Effector CD4-positive, alpha-beta T cell (primary cell): ENCODE results near the gene INPP5A.

Experiments used
- DNase-seq: peaks from one replicate; pipeline ENCODE4 v3.0.0-alpha.2; 2020

Gene INPP5A

DNA sequence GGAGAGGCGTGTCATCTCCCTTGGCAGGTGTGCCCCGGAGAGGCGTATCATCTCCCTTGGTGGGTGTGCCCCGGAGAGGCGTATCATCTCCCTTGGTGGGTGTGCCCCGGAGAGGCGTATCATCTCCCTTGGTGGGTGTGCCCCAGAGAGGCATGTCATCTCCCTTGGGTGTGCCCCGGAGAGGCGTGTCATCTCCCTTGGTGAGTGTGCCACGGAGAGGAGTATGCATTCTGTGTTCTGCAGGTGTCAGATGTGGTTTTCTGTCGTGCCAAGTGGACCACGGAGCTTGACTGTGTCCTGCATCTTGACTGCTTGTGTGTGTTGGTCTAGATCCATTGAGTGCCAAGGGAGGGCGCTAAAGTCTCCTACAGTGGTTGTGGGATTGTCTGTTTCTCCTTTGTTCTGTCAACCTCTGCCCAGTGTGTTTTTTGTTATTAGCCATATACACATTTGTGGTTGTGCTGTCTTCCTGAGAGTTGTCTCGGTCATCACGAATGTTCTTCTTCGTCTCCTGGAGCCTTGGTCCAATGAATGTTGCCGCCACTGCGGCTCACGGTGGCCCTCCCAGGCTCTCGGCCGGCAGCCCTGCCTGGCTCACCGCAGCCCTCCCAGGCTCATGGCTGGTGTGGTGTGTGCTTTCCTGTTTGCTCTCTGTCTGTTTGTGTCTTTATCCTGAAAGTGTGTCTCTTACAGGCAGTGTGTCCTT is 96.8 kb downstream of the INPP5A start:
- no peak for DNase-seq

DNA sequence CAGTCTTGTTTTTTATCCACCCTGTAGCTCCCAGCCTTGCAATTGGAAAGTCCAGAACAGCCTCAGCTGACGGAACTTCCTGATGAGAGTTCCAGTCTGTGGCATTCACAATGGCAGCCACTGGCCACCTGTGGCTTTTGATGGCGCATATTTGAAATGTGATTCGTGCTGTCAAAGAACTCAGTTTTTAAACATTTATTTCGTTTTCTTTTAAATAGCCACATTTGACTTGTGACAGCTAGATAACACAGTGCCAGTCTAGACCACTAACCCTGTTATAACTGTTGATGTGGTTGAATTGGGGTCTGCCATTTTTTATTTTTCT is 97.3 kb downstream of the INPP5A start:
- DNase-seq, result no peak

DNA sequence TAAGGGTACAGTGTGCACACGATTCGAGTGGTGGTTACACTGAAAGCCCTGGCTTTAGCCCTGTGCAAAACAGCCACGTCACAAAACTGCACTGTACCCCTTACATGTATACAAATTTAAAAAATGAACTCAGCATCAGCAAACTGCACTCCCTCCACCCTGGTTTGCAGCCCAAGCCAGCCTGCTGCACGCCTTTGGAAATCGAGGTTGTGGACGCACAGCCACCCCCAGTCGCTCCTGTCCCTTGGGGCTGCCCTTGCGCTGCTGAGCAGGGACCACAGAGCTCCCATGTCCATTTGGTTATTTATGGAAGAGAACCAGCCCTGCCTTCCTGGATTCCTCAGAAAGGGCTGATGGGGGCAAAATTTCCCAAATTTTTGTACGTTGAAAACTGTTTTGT is 98.8 kb downstream of the INPP5A start:
- DNase-seq, result no peak

DNA sequence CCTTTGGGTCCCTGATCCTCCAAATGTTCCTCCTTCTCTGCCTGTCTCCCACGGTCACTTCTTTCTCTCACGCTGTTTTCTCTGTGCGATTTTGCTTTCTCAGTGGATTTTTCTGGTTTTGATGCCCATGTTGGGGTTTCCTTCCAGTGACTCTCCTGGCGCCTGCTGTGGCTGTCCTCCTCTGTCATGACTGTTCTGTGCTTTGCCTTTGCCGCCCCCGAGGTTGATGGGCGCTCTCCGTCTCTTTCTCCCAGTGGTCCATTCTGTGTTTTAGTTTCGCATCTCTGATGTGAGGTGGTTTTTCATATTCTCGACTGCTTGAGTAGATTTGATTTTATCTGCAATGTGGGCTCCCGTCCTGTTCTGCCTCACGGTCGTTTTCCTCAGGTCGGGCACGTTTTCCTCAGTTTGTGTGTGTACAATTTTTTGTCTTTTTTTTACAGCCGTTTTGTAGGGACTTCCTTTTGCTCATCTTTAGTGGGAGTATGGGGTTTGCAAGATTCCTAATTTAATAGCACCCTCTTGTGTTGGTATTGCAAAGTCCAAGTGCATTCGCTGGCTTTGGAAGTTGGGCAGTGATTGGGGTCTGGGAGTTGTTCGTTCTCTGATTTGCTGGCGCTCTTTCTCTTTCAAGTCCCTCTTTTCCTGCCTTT is 100.0 kb downstream of the INPP5A start:
- DNase-seq, result no peak

DNA sequence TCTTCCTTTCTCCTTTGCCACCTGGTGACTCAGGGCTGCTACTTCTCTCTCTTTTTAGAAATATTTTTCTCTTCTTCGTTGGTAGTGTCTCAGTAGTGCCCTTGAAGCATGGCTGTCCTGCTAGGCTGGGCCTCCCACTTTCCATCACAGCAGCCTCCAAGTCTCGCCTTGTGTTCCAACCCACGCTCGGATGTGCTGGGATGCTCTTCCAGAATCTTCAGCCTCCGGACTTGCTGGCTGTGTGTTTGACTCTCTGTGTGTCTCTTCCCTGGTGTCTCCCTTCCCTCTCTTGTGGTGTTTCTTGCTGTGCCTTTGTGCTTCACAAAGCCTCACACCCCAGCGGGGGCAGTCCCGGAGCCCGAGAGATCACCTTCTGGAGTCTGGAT is 100.5 kb downstream of the INPP5A start:
- no peak for DNase-seq

DNA sequence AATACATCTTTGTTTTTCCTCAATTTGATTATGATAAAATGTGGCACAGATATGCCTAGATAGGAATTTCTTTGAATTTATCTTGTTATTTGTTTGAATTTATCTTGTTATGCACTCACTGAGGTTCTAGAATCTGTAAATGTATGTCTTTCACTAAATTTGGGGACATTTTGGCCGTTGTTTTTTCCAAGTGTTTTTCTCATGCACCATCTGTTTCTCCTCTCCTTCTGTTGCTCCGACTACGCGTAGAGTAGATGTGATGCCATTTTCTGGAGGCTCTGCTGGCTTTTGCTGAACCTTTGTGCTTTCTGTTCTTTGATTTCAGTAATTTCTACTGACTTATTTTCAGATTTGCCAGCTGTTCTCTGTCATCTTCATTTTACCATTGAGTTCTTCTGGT is 101.9 kb downstream of the INPP5A start:
- DNase-seq, result no peak

DNA sequence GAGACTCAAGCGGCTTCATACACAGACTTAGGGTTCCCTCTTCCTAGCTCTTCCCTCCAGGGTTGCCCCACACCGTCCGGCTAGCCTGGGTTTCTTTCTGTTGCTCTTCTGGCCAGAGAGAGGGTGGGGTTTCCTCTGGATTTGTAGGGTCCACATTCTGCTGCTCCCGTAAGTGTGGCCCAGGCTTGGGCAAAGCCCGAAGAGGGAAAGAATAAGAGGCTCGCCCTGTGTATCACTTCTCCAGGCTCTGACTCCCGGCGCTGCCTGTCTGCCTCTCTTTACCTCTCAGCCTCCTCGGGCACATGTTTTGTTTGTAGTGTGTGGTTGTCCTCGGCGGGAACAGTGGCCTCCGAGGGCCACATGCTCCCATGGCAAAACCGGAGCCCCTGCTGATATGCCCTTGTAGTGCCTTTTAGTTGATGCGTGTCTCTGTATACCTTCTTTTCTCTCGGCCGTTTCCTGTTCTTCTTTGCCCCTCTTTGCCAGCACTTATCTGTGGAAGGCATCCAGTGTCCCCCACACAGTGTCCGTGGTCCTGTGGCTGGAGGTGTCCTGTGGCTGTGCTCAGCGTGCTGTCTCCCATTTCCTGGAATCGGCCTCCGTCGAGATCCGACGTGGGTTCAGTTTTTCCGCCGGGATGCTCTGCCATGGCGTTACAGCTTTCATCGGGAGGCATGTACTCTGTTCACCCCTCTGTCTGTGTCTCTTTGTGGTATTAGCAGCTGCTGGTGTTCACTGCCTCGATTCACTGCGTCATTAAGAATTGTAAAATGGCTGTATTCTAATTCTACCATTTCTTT is 102.9 kb downstream of the INPP5A start:
- DNase-seq, result no peak

DNA sequence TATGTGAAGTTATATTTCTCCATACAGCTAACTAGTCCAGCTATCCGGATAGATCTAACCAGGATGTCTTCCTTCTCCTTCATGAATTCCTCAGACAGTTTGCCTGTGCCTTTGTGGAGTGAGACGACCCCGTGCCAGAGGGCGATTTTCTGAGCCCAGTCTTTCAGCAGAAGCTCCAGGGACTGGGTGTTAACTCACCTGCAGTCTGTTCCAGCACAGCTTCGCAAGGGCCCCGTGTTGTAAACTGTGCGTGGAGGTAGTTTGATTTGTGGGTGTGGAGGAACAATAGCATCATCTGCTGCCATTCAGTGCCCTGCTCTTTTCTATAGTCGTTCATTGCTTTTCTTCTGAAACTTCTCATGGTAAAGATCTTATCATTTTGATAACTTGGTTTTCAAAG is 103.8 kb downstream of the INPP5A start:
- no peak for DNase-seq

DNA sequence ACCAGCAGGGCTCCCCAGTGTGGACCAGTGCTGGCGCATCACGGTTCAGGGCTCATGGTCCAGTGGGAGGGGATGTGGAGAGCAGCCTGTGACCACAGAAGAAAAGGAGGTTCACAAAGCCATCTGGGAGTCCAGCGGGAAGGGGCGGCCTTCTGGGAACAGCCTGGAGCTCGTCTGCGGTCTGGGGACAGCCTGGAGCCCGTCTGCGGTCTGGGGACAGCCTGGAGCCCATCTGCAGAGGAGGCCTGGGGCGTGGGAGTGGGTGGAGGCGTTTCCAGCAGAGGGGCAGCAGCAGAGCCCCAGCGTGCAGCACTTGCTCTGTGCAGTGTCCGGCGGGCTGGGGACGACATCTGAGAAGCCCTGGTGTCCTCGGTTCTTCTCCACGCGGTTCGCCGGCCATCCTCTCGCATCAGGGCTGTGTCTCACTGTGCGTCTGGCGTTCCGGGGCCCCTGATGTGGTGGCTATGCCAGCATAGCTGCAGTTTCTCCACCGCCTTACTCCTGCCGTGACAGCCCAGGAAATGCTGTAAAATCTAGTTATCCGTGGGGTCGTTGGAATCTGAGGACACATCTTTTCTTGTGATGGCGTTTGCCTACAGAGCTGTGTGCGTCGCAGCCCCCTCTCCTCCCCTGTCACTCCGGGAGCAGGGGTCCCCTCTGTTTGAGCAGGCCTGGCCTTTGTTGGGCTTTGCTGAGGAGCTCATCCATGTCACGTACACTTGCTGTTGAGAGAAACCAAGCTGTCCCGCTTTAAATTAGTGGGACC is 104.6 kb downstream of the INPP5A start:
- no peak for DNase-seq

DNA sequence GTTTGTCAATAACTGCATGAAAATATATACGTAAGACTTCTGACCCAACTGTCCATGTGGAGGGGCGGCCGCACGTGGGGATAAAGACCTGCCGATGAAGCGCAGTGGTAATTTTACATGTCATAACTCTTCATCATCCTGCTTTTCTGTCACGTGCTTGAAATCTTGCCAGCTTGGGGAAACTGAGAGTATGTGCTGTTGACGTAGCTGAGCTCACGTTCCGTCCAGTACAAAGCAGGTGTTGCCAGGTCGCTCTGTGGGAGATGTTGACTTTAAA is 105.1 kb downstream of the INPP5A start:
- no peak for DNase-seq

DNA sequence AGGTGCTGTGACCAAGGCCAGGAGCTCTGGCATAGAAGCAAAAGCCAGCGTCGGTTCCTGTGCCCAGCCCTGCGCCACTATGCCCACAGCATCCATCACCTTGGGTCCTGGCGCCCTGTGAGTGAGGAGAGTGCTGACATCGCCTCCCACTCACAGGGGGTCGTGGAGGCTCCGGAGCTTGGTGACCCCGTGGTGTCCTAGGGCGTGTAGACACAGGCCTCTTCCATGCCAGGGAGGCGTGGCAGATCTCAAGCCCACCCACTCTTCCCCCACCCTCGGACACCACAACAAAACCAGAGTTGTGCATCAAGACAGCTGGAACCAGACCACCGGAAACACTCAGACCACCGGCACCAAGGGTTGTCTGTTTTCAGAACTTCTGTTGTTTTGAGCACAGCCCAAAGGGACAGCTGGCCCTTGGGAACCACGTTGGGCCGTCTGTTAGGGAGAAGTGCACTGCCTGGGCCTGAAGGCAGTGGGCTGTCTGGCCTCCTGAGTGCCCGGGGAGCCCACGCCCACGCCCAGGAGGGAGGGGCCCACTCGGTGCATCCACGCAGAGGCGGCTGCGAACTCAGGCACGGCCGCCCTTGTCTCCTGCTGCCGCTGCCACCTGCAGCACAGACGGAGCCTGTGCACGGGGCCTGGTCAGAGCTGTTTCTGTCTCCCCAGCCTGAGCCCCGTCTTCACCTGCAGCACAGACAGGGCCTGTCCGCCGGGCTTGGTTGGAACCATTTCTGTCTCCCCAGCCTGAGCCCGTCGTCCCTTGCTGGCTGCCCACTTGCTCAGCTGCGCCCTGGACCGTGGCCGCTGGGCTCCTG is 106.3 kb downstream of the INPP5A start:
- no peak for DNase-seq

DNA sequence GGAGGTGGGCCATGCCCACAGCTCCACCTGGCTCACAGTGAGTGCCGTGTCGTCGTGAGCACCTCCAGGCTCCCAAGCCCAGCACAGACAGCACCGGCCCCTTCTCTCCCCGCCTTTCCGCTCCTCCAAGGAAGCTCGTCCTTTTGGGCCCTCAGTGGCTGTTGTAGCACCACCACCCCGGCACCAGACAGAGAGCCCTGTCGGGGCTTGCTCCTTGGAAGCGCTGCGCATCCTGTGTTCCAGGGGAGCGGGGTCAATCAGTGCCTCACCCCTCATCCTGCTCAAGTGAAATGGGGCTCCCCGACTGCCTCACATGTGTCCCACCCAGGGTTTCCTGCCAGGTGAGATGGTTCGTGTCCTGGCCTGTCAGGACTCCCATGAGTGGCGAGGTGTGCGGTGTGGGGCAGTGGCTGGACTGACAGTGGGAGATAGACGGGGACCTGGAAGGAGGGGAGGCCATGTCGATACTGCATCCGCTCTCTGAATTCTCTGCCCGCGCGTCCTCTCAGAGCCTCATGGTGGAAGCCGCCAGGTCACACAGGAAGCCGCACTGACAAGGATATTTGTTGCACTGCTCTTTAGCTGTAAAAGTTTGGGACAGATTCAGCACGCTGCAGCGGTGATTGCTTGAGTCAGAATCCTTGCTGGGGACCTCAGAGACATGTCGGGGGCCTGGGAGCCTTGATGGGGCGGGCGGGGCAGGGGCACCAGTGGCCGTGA is 107.1 kb downstream of the INPP5A start:
- DNase-seq, result no peak

DNA sequence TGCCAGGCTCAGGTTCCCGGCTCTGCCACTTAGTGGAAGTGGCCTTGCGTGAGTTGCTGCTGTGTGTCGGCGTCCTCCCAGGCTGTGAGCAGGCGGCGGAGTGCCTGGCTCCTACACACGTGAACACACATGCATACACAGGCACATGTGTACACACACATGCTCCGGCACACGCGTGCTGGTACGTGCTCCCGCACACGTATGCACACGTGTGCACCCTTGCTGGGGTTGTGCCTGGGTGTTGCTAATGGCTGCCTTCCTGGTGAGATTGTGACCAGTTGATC is 107.6 kb downstream of the INPP5A start:
- DNase-seq, result no peak

DNA sequence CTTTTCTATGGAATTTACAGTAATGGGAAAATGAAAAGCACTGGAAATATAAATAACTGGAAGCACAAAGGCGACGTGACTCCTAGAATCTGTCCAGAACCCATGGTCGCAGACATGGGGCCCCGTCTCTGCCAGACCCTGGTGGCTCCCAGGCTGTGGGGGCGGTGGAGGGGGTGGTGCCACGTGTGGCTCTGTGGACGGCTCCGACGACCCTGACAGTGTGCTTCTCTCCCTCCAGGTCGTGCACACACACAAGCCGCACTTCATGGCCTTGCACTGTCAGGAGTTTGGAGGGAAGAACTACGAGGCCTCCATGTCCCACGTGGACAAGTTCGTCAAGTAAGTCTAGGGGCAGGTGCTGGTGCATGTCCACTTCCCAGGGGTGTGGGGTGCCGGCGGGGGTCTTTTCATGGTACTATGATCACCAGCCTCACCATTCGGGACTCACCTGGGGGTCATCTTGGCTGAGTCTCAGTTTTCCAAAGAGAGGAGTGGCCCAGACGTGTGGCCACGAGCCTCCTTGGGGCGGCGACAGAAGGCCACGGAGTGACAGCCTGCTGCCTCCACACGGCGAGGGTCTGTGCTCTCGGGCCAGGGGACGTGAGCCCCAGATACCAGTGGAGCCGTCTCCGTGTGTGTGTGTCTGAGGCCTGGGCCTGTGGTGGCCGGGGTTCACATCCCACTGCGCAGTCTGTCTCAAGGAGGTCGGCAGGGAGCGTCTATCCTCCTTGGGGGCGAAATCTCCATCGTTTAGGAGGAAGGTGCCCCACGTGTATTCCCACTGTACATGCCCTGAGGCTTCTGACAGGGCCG is 108.2 kb downstream of the INPP5A start:
- DNase-seq, result no peak

DNA sequence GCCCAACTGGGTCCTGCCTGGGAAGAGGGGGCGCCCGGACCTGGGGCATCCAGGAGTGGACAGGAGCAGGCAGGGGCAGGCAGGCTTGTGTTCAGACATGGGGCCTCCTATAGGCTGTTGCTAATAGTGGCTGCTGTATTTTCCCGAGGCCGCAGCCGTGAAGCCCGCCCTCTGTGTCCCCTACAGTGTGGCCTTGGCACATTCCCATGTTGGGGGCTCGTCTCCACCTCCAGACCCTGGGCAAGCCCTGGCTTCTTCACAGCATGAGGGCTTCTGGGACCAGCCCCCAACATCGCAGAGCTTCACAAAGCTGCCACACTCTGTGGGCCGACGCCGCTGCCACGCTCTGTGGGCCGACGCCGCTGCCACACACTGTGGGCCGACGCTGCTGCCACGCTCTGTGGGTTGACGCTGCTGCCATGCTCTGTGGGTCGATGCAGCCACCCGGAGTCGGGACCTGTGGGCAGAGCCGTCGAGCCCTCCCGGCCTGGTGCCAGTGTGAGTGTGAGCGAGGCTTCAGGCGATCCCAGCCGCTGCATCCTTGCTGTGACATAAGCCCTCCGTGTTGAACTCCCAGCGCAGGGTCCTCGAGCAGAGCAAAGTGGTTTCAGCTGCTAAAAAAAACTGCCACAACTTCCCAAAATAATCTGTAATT is 109.0 kb downstream of the INPP5A start:
- no peak for DNase-seq

DNA sequence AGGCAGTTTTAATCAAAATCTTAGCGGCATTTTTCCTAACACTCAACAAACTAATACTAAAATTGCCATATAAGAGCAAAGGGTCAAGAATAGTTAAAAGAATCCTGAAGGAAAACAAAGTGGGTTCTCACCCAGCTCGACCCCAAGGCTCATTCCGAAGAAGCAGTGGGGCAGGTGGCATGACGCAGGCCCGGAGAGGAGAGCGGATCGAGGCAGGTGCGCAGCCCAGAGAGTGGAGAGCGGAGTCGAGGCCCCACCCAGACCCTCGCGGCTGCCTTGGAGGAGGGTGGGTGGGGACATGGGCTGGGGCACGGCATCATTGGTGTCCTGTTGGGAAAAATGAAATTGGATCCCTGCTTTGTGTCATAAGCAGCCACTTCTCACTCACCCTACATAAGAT is 109.8 kb downstream of the INPP5A start:
- no peak for DNase-seq

DNA sequence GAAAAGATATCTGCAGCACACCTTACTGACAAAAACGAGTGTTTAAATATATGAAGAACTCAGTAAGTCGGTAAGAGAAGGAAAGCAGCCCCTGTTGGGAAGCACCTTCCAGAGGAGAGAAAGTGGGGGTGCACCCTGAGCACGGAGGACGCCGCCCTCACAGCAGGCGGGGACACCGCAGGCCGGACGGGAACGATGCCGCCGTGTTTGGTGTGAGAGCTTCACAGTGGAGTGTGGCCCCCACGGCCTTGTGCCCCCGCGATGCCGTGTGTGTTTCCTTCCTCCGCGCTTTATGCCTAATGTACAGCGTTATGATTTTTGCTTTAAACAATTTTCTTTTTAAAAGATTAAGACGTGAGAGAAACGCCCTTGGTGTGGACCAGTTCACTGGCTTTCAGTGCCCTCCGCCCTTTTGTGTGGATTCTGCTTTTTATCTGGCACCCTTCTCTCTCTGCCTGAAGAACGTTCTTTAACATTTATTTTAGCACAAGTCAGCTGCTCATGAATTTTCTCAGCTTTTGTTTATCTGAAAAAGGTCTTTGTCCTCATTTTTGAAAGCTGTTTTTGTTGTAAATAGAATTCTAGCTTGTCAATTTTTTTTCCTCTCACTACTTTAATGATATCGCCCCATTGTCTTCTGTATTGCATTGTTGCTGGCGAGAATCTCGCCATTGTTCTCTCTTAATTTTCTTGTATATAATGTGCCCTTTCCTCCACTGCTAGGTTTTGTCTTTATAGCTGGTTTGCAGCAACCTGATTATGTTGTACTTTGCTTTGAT is 110.7 kb downstream of the INPP5A start:
- no peak for DNase-seq

DNA sequence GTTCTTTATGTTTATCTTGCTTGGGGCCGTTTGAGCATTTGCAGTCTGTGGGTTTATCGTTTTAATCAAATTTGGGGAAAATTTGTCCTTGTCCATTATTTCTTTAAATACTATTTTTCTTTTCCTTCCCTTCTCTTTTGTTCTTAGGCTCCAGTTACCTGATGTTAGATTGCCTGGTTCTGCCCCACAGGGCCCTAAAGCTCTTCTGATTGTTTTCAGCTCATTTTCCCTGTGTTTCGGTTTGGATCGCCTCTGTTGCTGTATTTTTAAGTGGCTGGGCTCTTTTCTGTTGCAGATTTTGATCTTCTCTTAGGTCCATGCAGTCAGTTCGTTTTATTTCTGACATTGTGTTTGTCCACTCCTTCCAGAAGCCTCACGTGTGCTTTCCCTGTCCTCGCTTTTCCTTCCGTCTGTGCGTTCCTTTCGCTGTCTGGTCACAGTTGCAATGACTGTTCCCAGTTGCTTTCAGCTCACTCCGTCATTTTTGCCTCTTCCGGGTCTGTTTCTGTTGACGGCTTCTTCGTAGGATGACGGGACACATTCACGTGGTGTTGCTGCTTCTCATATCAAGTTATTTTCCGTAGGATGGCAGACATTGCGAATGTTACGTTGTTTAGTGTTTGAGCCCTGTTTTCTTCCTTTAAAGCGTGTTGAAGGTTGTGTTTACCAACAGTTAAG is 111.4 kb downstream of the INPP5A start:
- no peak for DNase-seq

DNA sequence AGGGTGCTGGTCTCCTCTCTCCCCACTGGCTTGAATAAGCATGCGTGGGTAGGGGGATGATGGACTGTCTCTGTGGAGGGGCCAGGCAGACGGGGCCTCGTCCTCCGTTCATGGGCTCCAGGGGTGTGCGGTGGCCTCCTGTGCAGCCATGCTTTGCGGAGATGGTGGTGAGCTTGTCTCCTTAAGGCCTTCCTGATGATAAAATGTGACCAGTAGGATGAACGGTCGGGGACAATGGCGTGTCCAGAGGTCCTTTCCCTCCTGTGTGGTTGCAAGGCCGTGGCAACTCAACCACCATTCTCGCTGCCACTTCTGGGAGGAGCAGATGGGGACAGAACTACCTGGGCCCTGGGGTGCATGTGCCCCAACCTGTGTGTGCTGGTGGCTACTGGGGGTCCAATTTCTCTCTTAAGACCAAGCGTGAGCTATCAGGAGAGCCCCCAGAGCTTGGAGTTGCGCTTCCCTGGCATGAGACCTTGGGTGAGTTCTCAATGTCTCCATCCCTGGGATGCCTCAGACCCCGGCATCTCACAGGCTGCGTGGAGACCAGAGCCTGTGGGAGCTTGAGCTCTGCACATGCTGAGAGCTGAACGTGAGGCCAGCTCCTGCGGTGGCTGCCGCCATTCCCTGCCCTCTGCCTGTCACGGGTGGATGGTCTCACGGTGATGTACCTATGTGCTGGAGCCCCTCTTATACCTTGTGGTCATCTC is 112.2 kb downstream of the INPP5A start:
- DNase-seq, result no peak
